Ovary (tissue), 9 donors: ENCODE results near the gene TRMT44. TPM values are rescaled to one million over a fixed set of nuclear protein-coding genes. Genes with fewer than 3 reads are reported as not detected.

Source experiments
- DNase-seq, 5 donors: peaks; one replicate each; pipeline ENCODE4 v3.0.0-alpha.2; 2019 to 2020
- H3K27ac ChIP-seq, 2 donors: fragments of 200-600 bp; one replicate each; pipeline versions ENCODE4 v1.5.1 to v1.8.0; 2019 to 2022
- H3K27me3 ChIP-seq: fragments of 200-600 bp; one replicate; pipeline ENCODE4 v1.8.0; 2022
- H3K36me3 ChIP-seq: fragments of 200-600 bp; sonication (generic); one replicate; pipeline ENCODE4 v1.5.1; 2019
- H3K4me1 ChIP-seq: one replicate; pipeline ENCODE4 v1.8.1; 2013; ENCODE audit warnings: mild to moderate bottlenecking, moderate library complexity; ENCODE audit not compliant: insufficient read depth
- H3K4me3 ChIP-seq: fragments of 200-600 bp; sonication (generic); one replicate; pipeline ENCODE4 v1.5.1; 2017
- H3K9me3 ChIP-seq, 2 donors: fragments of 200-600 bp in 1 of 2; sonication (generic) in 1 of 2; one replicate each; pipeline versions ENCODE4 v1.5.1 to v1.8.1; 2013 to 2019; ENCODE audit warnings: mild to moderate bottlenecking in 1 of 2, moderate library complexity in 1 of 2
- CTCF ChIP-seq, 3 donors: fragments of 450-650 bp in 2 of 3; fragments of 200-600 bp in 1 of 3; IDR thresholded peaks; one replicate each; pipeline versions ENCODE4 v1.5.1 to v1.8.0; 2016 to 2022; ENCODE audit warnings: antibody characterized with exemption in 3 of 3, mild to moderate bottlenecking in 1 of 3
- EP300 ChIP-seq: sonication (generic); formaldehyde crosslinking; IDR thresholded peaks from one replicate; pipeline ENCODE4 v1.6.1; 2017; ENCODE audit warnings: antibody characterized with exemption
- POLR2A ChIP-seq: fragments of 450-650 bp; IDR thresholded peaks from one replicate; pipeline ENCODE4 v1.6.1; 2017; ENCODE audit warnings: antibody characterized with exemption, mild to moderate bottlenecking, moderate library complexity
- WGBS, 3 donors: extraction: QIAGEN DNeasy Blood & Tissue Kit in 1 of 3; methylation state at CpG; one replicate each; pipeline versions ENCODE4 v1.1.5 to v1.1.7; 2013 to 2017; 5-methylcytosine and 5-hydroxymethylcytosine counted together
- intact Hi-C, 4 donors: fragments of 100-400 bp; cut with DNase I; formaldehyde crosslinking; loops; one replicate each; pipeline versions ENCODE4 v1.11.0 to v1.15.1; 2022 to 2023
- polyA plus RNA-seq, 2 donors: library from polyadenylated mRNA; stranded (reverse); fragments of 200-250 nt in 1 of 2; fragments of 350-450 nt in 1 of 2; fragmentation: Illumina TruSeq in 1 of 2; extraction: RNeasy Lipid Tissue Mini Kit (QIAGEN cat#74804) in 1 of 2; gene quantifications; one replicate each; pipeline ENCODE4 v1.2.3, GENCODE V29; 2013 to 2014
- small RNA-seq: library from RNA; depleted of rRNA; stranded (forward); fragments of <200 nt; gene quantifications from one replicate; pipeline ENCODE3, GENCODE V24; 2016
- total RNA-seq, 7 donors: library from RNA; depleted of rRNA in 2 of 7; stranded (reverse); fragments of >200 nt in 2 of 7; fragmentation: NEBNext Ultra II Directional in 3 of 7; extraction: Animal tissue kit (Norgen Biotek cat#: 25700) in 3 of 7; gene quantifications; one replicate each; pipeline versions ENCODE4 v1.1.0 to v1.2.4, GENCODE V29; 2016 to 2023
- donor health status: DM: no; HTN: no; CAD: no; lungs with moderate emphysema.
- donor health status: DM: no; HTN: no; CAD: no.
- donor health status: Bipolar disorder and iron deficiency.
- donor health status: DM: yes; HTN: yes; CAD: no.
- donor health status: DM: no; HTN: no; CAD: no.
- donor health status: DM: yes; HTN: yes; CAD: no.

TRMT44 gene
- total and polyA plus RNA-seq, 9 donors: 14.6 to 54.8 (median 32.8) TPM

- H3K9me3 ChIP-seq: no peaks in the 10 kb centered on the region
- H3K36me3 ChIP-seq: no peaks in the 10 kb centered on the region
- peak in 1 of 5 donors; percentile 36 for DNase-seq
- H3K27me3 ChIP-seq: no peaks in the 10 kb centered on the region
- peaks cover 11% of the 10 kb centered on the region for H3K4me1 ChIP-seq
- intact Hi-C loops: no loop called here
- H3K27ac ChIP-seq: peak overlapping the region in 1 of 2 donors; percentile 25
- WGBS, 3 donors: 62 to 65% (median 62%) methylated on average over 12 of the region's 12 CpGs
- no peak for TF ChIP-seq POLR2A
- H3K4me3 ChIP-seq: no peak overlapping the region
Measured at GRCh38 chr4:8524595-8525382, 84.2 kb downstream of the TRMT44 start.

GRCh38 chr4:8525383-8526120, 85.0 kb downstream of the TRMT44 start:
- TF ChIP-seq POLR2A: no peak
- no peak for TF ChIP-seq EP300
- no peak for TF ChIP-seq CTCF (IDR thresholded peaks at IDR 0.05)
- Histone ChIP-seq H3K36me3 (no peaks in the 10 kb centered on the region), H3K4me3 (no peak overlapping the region), H3K4me1 (peaks cover 11% of the 10 kb centered on the region), H3K27ac (peak overlapping the region in 1 of 2 donors; percentile 25), H3K27me3 (no peaks in the 10 kb centered on the region), H3K9me3 (no peaks in the 10 kb centered on the region)
- WGBS, 3 donors: 15 to 27% (median 15%) methylated on average over 16 of the region's 16 CpGs
- intact Hi-C loops: no loop called here
- DNase-seq: peak; percentile 53 to 64 (median 60)

Small RNAs within 50 kb of the gene (small RNA-seq; reads per million reads assigned to genes)
- 2.0 reads per million, percentile 72 among the genes with 10 or more reads in this experiment for gene RNA5SP152

Other genes starting within 250 kb of the TRMT44 start
- 10 to 100 TPM in 3 of 7 donors, 1 to 10 TPM in 4; 4.6 to 34.5 (median 7.7) TPM for gene SH3TC1, start 241.5 kb upstream of the TRMT44 start, total RNA-seq
- gene SH3TC1, start 241.5 kb upstream of the TRMT44 start, polyA plus RNA-seq: 1 to 10 TPM; 1.1 to 3.4 TPM
- 100 to 1,000 TPM in 1 of 7 donors, 10 to 100 TPM in 6; 36.2 to 160 (median 62.3) TPM for gene HTRA3, start 171.0 kb upstream of the TRMT44 start, total RNA-seq
- gene HTRA3, start 171.0 kb upstream of the TRMT44 start, polyA plus RNA-seq: 100 to 1,000 TPM; 122 to 163 TPM
- gene ACOX3, start 54 bp upstream of the TRMT44 start, total RNA-seq: 10 to 100 TPM; 15.0 to 32.4 (median 24.2) TPM
- 10 to 100 TPM; 10.1 to 14.2 TPM for gene ACOX3, start 54 bp upstream of the TRMT44 start, polyA plus RNA-seq
- 10 to 100 TPM in 1 of 7 donors, 1 to 10 TPM in 6; 1.0 to 14.7 (median 6.5) TPM for gene GPR78, start 139.6 kb downstream of the TRMT44 start, total RNA-seq
- 1 to 10 TPM; 1.6 to 5.4 TPM for gene GPR78, start 139.6 kb downstream of the TRMT44 start, polyA plus RNA-seq
- 100 to 1,000 TPM in 4 of 7 donors, 10 to 100 TPM in 3; 55.9 to 212 (median 129) TPM for gene CPZ, start 152.0 kb downstream of the TRMT44 start, total RNA-seq
- 100 to 1,000 TPM in 1 of 2 donors, 10 to 100 TPM in 1; 51.0 to 170 TPM for gene CPZ, start 152.0 kb downstream of the TRMT44 start, polyA plus RNA-seq